Measurements from ENCODE around the gene ZNF438.

DNA sequence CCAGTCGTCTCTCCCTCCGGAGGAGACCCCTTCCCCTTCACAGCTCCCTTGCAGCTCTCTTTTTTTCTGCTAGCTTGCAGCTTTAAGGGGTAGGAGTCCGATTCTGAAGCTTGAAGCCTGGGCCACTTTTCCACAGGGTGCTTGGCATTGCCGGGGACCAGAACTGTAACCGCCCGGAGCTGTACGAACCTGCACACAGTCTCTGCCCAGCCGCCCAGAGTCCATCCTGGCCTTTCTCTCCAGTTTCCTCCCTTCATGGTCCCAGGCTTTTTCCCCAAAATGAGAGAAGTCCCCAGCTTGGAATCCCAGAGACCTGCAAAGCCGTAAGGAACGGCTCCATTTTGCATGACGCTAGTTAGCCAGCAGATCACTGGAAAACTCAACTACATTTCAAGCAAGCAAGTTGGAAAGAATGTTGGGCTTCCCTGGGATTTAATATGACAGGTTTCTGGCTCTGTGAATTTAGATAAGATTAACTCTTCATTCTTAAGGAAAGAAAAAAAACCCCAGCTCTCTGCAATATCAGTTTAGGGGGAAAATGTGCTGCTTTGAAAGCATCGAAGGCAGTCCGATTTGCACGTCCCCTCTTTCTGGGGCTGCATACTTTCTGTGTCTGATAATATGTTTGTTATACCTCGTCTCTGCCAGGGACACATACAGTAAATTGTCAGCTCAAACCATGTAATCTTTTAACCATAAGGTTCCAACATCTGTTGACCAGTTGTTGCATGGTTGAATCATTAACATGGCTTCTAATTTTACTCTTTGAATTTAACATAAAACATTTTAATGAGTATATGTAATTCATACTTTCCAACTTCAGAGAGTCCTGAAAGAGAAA lies 212.1 kb downstream of the ZNF438 start:
- TF ChIP-seq BHLHE40 (IDR thresholded peaks at IDR 0.05; ENCODE audit: low read depth, low read length) (no peak), CHD1 (IDR thresholded peaks at IDR 0.05; ENCODE audit: low read depth, low read length) (no peak), SMC3 (IDR thresholded peaks at IDR 0.05; ENCODE audit: low read depth, low read length) (no peak), POLR2A (IDR thresholded peaks at IDR 0.05; ENCODE audit: low read depth, low read length) (no peak), MAZ (IDR thresholded peaks at IDR 0.05; ENCODE audit: borderline replicate concordance, low read depth, low read length) (no peak), RAD21 (IDR thresholded peaks at IDR 0.05; ENCODE audit: low read length) (no peak)
- TF ChIP-seq, protein P1, sequence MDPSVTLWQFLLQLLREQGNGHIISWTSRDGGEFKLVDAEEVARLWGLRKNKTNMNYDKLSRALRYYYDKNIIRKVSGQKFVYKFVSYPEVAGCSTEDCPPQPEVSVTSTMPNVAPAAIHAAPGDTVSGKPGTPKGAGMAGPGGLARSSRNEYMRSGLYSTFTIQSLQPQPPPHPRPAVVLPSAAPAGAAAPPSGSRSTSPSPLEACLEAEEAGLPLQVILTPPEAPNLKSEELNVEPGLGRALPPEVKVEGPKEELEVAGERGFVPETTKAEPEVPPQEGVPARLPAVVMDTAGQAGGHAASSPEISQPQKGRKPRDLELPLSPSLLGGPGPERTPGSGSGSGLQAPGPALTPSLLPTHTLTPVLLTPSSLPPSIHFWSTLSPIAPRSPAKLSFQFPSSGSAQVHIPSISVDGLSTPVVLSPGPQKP (IDR thresholded peaks at IDR 0.05; ENCODE audit: borderline replicate concordance, low read depth, low read length), result no peak
- TF ChIP-seq, protein P2, sequence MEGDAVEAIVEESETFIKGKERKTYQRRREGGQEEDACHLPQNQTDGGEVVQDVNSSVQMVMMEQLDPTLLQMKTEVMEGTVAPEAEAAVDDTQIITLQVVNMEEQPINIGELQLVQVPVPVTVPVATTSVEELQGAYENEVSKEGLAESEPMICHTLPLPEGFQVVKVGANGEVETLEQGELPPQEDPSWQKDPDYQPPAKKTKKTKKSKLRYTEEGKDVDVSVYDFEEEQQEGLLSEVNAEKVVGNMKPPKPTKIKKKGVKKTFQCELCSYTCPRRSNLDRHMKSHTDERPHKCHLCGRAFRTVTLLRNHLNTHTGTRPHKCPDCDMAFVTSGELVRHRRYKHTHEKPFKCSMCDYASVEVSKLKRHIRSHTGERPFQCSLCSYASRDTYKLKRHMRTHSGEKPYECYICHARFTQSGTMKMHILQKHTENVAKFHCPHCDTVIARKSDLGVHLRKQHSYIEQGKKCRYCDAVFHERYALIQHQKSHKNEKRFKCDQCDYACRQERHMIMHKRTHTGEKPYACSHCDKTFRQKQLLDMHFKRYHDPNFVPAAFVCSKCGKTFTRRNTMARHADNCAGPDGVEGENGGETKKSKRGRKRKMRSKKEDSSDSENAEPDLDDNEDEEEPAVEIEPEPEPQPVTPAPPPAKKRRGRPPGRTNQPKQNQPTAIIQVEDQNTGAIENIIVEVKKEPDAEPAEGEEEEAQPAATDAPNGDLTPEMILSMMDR (conservative IDR thresholded peaks at IDR 0.05; ENCODE audit: low read depth, low read length), result no peak
- TF ChIP-seq, protein P3, sequence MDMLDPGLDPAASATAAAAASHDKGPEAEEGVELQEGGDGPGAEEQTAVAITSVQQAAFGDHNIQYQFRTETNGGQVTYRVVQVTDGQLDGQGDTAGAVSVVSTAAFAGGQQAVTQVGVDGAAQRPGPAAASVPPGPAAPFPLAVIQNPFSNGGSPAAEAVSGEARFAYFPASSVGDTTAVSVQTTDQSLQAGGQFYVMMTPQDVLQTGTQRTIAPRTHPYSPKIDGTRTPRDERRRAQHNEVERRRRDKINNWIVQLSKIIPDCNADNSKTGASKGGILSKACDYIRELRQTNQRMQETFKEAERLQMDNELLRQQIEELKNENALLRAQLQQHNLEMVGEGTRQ (IDR thresholded peaks at IDR 0.05; ENCODE audit: low read depth, low read length), result no peak
